Inflammatory macrophage (primary cell): ENCODE results near the gene ZNF530.

Source experiments
- DNase-seq, 2 donors: peaks; one replicate each; pipeline ENCODE4 v3.0.0-alpha.2; 2020 to 2022

Gene ZNF530

DNA sequence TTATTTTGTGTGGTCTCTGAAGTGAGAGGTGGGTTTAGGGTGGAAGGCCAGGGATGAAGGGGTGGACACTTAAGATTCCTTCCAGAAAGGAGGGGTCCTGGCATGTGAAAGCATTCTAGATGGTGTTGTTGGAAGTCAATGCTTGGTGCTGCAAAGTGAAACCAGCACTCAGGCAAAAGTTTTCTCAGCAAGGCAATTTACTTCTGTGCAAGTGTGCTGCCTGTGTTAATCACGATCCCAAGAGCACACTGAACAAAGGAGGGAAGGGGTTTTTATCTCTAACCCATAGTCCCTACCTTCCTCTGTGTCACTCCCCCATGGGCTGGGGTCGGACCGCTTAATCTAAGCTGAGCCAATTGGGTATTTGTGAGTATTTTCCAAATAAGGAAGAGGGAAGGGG lies 15.7 kb downstream of the ZNF530 start:
- no peak for DNase-seq

- no peak for DNase-seq
Observed at GRCh38 chr19:57620673-57621348, 21.1 kb downstream of the ZNF530 start.

GRCh38 chr19:57623091-57623490 lies 23.4 kb downstream of the ZNF530 start:
- no peak for DNase-seq

DNA sequence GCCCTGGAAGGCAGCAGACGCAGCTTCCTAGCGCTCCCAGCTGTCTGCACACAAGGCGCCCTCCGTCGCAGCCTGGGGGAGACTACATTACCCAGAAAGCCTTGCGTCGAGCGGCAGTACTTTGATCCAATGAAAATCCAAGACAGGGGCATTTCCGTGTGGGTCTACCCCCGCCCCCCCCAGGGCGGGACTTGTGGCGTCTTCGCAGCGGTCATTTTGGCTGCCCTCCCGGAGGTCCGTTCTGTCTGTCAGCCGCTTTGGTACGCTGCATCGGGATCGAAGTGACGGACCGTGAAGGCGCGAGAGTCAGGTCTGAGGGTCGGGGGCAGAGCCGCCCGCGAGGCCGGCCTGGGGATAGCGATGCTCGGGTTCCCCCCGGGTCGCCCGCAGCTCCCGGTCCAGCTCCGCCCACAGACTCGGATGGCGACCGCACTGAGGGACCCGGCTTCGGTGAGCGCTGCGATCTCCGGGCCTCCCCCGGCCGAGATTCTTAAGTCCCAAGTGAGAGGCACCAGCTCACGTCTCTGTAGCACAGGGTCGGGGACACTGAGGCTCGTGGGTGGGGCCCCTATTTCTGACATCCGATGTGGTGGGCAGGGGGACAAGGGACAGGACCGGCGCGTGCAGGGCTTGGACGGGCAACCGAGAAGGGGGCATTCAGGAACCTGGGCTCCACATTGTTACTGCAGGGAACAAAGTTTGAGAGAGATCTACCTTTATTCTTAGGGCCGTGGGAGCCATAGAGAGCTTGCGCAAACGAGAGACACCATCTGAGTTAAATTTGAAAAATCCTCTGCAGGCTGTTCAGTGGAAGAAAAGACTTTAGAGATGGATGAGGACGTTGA lies 33.5 kb downstream of the ZNF530 start, which contains the start of gene ZNF211:
Gene ZNF211 (plus strand): TSS at position 182 of the 845 bp plus-strand sequence. CDS start 179 bp downstream, at position 361.
- DNase-seq, result peak; percentile 96

DNA sequence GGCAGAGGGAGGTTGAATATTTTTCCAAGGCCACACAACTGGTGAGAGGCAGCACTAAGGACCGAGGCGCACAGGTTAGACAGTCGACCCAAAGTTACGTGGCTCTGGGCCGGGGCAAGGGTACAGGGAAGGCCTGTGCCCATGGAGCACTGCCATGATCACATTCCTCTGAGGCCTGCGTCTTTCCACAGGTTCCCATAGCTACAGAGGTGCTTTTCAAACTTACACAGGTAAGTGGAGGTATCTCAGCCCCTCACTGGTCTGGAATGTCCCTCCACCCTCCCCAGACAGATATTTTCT lies 34.1 kb downstream of the ZNF530 start:
- DNase-seq, result no peak

- no peak for DNase-seq
Observed at GRCh38 chr19:57637379-57637778, 37.7 kb downstream of the ZNF530 start.

DNA sequence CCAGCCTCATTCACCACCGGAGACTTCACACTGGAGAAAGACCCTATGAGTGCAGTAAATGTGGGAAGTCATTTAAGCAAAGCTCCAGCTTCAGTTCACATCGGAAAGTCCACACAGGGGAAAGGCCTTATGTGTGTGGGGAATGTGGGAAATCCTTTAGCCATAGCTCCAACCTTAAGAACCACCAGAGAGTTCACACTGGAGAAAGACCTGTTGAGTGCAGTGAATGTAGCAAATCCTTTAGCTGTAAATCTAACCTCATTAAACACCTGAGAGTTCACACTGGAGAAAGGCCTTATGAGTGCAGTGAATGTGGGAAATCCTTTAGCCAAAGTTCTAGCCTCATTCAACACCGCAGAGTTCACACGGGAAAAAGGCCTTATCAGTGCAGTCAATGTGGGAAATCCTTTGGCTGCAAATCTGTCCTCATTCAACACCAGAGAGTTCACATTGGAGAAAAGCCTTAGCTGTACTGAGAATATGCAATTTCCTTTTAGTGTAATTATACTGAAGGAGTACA lies 42.1 kb downstream of the ZNF530 start:
- DNase-seq, result no peak

- DNase-seq, result no peak
Observed at GRCh38 chr19:57642396-57643046, 42.8 kb downstream of the ZNF530 start.

- DNase-seq, result no peak
Observed at GRCh38 chr19:57643734-57644133, 44.0 kb downstream of the ZNF530 start.

GRCh38 chr19:57648331-57649003 lies 48.8 kb downstream of the ZNF530 start:
- no peak for DNase-seq

DNA sequence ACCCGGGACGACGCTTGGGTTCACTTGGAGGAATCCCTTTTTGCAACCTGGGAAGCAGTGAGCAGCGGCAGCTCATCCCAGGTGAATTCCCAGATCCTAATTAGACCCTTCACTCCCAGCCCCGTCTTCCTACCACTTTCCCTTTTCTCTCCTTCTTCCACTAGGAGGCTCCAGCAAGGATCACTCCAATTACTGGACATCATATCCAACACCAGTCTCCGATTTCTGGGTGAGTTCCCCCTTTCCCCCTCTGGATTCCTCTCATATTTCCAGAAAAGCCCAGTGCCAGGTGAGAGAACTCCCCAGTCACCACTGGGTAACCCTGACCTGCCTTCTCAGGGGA lies 51.9 kb downstream of the ZNF530 start:
- no peak for DNase-seq

- DNase-seq, result no peak
Observed at GRCh38 chr19:57653689-57654088, 54.0 kb downstream of the ZNF530 start.

GRCh38 chr19:57655443-57655842 lies 55.8 kb downstream of the ZNF530 start:
- DNase-seq, result no peak

- no peak for DNase-seq
Observed at GRCh38 chr19:57656346-57656745, 56.7 kb downstream of the ZNF530 start.
